ENCODE data around the gene CDH4. TPM values are rescaled to one million over a fixed set of nuclear protein-coding genes. Genes with fewer than 3 reads are reported as not detected.

CDH4 gene
- total RNA-seq, 1 experiment from 2014 or later, result 3.9 TPM

DNA sequence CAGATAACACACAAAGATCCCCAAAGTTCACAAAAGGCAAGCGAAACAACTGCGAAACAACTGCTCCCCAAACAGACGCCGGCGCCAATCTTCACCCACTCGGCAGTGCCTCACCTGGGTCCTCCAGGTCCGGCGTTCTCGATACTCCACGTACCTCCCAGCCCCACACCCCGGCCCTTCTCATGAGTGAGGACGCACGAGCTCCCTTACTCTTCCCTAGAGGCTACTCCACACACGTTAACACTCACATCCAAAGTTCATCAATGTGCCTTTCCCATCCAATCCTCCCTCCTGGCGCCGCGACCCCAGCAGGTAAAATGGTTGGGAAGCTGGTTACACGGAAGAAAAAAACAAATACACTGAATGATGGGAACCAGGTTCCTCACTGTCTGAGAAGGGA, 736.6 kb downstream of the CDH4 start:
- H3K4me3 ChIP-seq (ENCODE audit: insufficient read depth, low read depth, low read length), result no peak overlapping the region
- DNase-seq, result no peak
- no peaks in the 10 kb centered on the region for H3K27me3 ChIP-seq (ENCODE audit: control insufficient read depth, insufficient read depth, low read length)
- peaks cover 9% of the 10 kb centered on the region for H3K36me3 ChIP-seq (replicated peaks; ENCODE audit: control insufficient read depth, insufficient read depth, low read length)

GRCh38 chr20:61989741-61990140, 737.7 kb downstream of the CDH4 start:
- DNase-seq, result no peak
- Histone ChIP-seq H3K4me3 (ENCODE audit: insufficient read depth, low read depth, low read length) (no peak overlapping the region), H3K36me3 (replicated peaks; ENCODE audit: control insufficient read depth, insufficient read depth, low read length) (peaks cover 9% of the 10 kb centered on the region), H3K27me3 (ENCODE audit: control insufficient read depth, insufficient read depth, low read length) (no peaks in the 10 kb centered on the region)
